MCF 10A (cell line): Measurements from ENCODE around the gene TCEAL1. TPM values are rescaled to one million over a fixed set of nuclear protein-coding genes. Genes with fewer than 3 reads are reported as not detected.
A peak's percentile ranks its signal among the peaks of the same experiment; 100 is the strongest.
"Not testable (repeated sequence)": the region's sequence is repeated elsewhere in the genome, so short reads cannot be mapped to it uniquely, and the experiment has no call there.

ENCODE experiments used
- BruUV-seq: library from RNA; stranded (reverse); fragments of 400-500 nt; replicated peaks from 2 replicates; lab custom pipeline; 2021; lab: Mats Ljungman, UMichigan
- CTCF ChIA-PET: fragments of 300-600 bp; sonication (Branson Sonifier 250); formaldehyde crosslinking; extraction: SDS; loops from one replicate; lab custom pipeline; 2021; ENCODE audit warnings: antibody characterized with exemption, inconsistent platforms; lab: Yijun Ruan, JAX
- POLR2A ChIA-PET: fragments of 300-600, 350-650 bp; sonication (Branson Sonifier 250); formaldehyde crosslinking; extraction: SDS; loops from one replicate; lab custom pipeline; 2020; ENCODE audit warnings: antibody characterized with exemption, inconsistent platforms; lab: Yijun Ruan, JAX
- DNase-seq: peaks from one replicate; pipeline ENCODE4 v3.0.0-alpha.2; 2018; ENCODE audit not compliant: unreplicated experiment
- H3K27ac Mint-ChIP-seq: one replicate; pipeline ENCODE4 v1.8.0; 2022; ENCODE audit warnings: mild to moderate bottlenecking, low read depth, mixed read lengths; ENCODE audit not compliant: unreplicated experiment
- H3K27me3 Mint-ChIP-seq: one replicate; pipeline ENCODE4 v1.8.0; 2022; ENCODE audit warnings: mixed read lengths; ENCODE audit not compliant: insufficient read depth, unreplicated experiment
- H3K36me3 Mint-ChIP-seq: one replicate; pipeline ENCODE4 v1.8.0; 2022; ENCODE audit warnings: mild to moderate bottlenecking, moderate library complexity, mixed read lengths; ENCODE audit not compliant: insufficient read depth, unreplicated experiment
- H3K4me1 Mint-ChIP-seq: one replicate; pipeline ENCODE4 v1.8.0; 2022; ENCODE audit warnings: mixed read lengths; ENCODE audit not compliant: insufficient read depth, unreplicated experiment
- H3K4me3 Mint-ChIP-seq: one replicate; pipeline ENCODE4 v1.8.0; 2022; ENCODE audit warnings: mild to moderate bottlenecking, moderate library complexity, mixed read lengths; ENCODE audit not compliant: unreplicated experiment
- H3K9me3 Mint-ChIP-seq: one replicate; pipeline ENCODE4 v1.8.0; 2022; ENCODE audit warnings: mixed read lengths; ENCODE audit not compliant: unreplicated experiment
- intact Hi-C: fragments of 100-400 bp; cut with micrococcal nuclease; formaldehyde crosslinking; loops from 2 replicates; pipeline ENCODE4 v1.14.1; 2022
- total RNA-seq: library from RNA; stranded (reverse); gene quantifications from 2 replicates; pipeline ENCODE4 v1.2.3, GENCODE V29; 2022
- TF ChIP-seq, protein P1 (sequence below): fragments of 200-600 bp; IDR thresholded peaks from one replicate; pipeline ENCODE4 v1.8.0; 2022; ENCODE audit warnings: antibody characterized with exemption, mild to moderate bottlenecking; ENCODE audit not compliant: unreplicated experiment

Gene TCEAL1
- total RNA-seq, 1 experiment from 2014 or later = 5.7 TPM

DNA sequence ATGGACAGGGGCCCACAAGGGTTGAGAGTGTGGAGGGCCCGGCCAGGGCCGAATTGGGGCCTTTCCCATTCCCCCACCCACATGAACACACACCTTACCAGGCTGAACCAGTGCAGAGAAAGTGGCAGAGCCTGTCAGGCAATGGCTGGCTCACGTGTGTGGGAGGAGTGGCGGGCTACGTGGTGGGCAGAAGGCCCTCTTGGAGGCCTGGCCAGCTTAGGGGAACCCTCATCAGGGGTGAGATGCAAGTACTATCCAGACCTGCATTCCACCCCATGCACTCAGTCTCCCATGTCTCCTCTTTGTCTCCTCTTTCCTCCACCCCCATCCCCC lies 42.5 kb upstream of the TCEAL1 start:
- Mint-ChIP-seq H3K36me3 (peaks cover 17% of the 10 kb centered on the region), H3K4me1 (peaks cover 7% of the 10 kb centered on the region), H3K4me3 (peak overlapping the region; percentile 88), H3K27ac (peak overlapping the region; percentile 80), H3K9me3 (peaks cover 6% of the 10 kb centered on the region), H3K27me3 (peaks cover 41% of the 10 kb centered on the region)
- TF ChIP-seq, protein P1, sequence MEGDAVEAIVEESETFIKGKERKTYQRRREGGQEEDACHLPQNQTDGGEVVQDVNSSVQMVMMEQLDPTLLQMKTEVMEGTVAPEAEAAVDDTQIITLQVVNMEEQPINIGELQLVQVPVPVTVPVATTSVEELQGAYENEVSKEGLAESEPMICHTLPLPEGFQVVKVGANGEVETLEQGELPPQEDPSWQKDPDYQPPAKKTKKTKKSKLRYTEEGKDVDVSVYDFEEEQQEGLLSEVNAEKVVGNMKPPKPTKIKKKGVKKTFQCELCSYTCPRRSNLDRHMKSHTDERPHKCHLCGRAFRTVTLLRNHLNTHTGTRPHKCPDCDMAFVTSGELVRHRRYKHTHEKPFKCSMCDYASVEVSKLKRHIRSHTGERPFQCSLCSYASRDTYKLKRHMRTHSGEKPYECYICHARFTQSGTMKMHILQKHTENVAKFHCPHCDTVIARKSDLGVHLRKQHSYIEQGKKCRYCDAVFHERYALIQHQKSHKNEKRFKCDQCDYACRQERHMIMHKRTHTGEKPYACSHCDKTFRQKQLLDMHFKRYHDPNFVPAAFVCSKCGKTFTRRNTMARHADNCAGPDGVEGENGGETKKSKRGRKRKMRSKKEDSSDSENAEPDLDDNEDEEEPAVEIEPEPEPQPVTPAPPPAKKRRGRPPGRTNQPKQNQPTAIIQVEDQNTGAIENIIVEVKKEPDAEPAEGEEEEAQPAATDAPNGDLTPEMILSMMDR = no peak
- intact Hi-C loops = loop anchor here (5.0 kb wide), 1 partner anchor 101 kb away; the partner anchor contains the start of gene MORF4L2
- no TSS peak for BruUV-seq
- no peak for DNase-seq
- ChIA-PET POLR2A (interaction anchor here (1.2 kb wide), 1 partner anchor 9 kb away, joined by 3 read pairs; no protein-coding TSS in a partner anchor), CTCF (interaction anchor here (0.6 kb wide), 1 partner anchor 126 kb away, joined by 3 read pairs; no protein-coding TSS in a partner anchor)

DNA sequence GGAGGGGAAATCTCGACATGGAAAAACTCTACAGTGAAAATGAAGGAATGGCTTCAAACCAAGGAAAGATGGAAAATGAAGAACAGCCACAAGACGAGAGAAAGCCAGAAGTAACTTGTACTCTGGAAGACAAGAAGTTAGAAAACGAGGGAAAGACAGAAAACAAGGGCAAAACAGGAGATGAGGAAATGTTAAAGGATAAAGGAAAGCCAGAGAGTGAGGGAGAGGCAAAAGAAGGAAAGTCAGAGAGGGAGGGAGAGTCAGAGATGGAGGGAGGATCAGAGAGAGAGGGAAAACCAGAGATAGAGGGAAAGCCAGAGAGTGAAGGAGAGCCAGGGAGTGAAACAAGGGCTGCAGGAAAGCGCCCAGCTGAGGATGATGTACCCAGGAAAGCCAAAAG lies 42.1 kb upstream of the TCEAL1 start:
- Mint-ChIP-seq H3K27ac (no peak overlapping the region), H3K4me1 (peaks cover 7% of the 10 kb centered on the region), H3K36me3 (peaks cover 17% of the 10 kb centered on the region), H3K27me3 (peaks cover 41% of the 10 kb centered on the region), H3K9me3 (peaks cover 6% of the 10 kb centered on the region), H3K4me3 (peak overlapping the region; percentile 88)
- no TSS peak for BruUV-seq
- DNase-seq = no peak
- TF ChIP-seq, protein P1 = no peak
- POLR2A ChIA-PET = interaction anchor here (1.2 kb wide), 1 partner anchor 9 kb away, joined by 3 read pairs; no protein-coding TSS in a partner anchor
- intact Hi-C loops = loop anchor here (5.0 kb wide), 1 partner anchor 101 kb away; the partner anchor contains the start of gene MORF4L2
- CTCF ChIA-PET = interaction anchor here (0.6 kb wide), 1 partner anchor 126 kb away, joined by 3 read pairs; no protein-coding TSS in a partner anchor

DNA sequence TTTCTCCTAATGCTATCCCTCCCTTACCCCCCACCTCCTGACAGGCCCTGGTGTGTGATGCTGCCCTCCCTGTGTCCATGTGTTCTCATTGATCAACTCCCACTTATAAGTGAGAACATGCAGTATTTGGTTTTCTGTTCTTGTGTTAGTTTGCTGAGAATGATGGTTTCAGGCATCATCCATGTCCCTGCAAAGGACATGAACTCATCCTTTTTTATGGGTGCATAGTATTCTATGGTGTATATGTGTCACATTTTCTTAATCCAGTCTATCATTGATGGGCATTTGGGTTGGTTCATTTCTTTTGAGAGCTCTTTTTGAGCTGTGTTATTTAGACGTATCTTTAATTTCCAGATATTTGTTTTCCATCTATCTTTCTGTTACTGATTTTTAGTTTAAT lies 36.5 kb upstream of the TCEAL1 start:
- H3K4me3 Mint-ChIP-seq, BruUV-seq, H3K9me3 Mint-ChIP-seq, H3K27ac Mint-ChIP-seq, intact Hi-C loops, DNase-seq, CTCF ChIA-PET, H3K4me1 Mint-ChIP-seq: not testable (repeated sequence)
- peaks cover 29% of the 10 kb centered on the region for H3K27me3 Mint-ChIP-seq
- peaks cover 23% of the 10 kb centered on the region for H3K36me3 Mint-ChIP-seq
- POLR2A ChIA-PET = interaction anchor here (0.8 kb wide), 1 partner anchor 10 kb away, joined by 3 read pairs; no protein-coding TSS in a partner anchor

DNA sequence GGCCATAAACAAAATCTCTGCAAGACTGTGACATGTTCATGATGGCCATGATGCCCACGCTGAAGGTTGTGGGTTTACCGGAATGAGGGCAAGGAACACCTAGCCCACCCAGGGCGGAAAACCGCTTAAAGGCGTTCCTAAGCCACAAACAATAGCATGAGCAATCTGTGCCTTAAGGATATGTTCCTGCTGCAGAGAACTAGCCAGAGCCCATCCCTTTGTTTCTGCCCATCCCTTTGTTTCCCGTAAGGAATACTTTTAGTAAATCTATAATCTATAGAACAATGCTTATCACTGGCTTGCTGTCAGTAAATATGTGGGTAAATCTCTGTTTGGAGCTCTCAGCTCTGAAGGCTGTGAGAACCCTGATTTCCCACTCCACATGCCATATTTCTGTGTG lies 33.6 kb upstream of the TCEAL1 start:
- H3K4me1 Mint-ChIP-seq, BruUV-seq, intact Hi-C loops, H3K4me3 Mint-ChIP-seq, H3K9me3 Mint-ChIP-seq, H3K27ac Mint-ChIP-seq, CTCF ChIA-PET, DNase-seq: not testable (repeated sequence)
- POLR2A ChIA-PET = interaction anchor here (0.6 kb wide), 1 partner anchor 9 kb away, joined by 3 read pairs; no protein-coding TSS in a partner anchor
- Mint-ChIP-seq H3K36me3 (peaks cover 16% of the 10 kb centered on the region), H3K27me3 (peaks cover 11% of the 10 kb centered on the region)
